Stimulated activated naive CD8-positive, alpha-beta T cell treated with anti-CD3 and anti-CD28 coated beads, Interleukin-15, amount 100 ng/mL, for 72 hours (primary cell): ENCODE results near the gene GLRX3.
"Not testable (repeated sequence)": the region's sequence is repeated elsewhere in the genome, so short reads cannot be mapped to it uniquely, and the experiment has no call there.

ENCODE experiments used
- ATAC-seq: fragments of 150-1000 bp; cut with Tn5 transposase; 2 replicates; pipeline ENCODE4 v1.10.0; 2021; ENCODE audit warnings: mild to moderate bottlenecking, moderate library complexity
- DNase-seq, 2 donors: peaks; one replicate each; pipeline ENCODE4 v3.0.0; 2021 to 2022
- H3K27ac Mint-ChIP-seq, 2 donors: one replicate each; pipeline ENCODE4 v1.8.0; 2022; ENCODE audit warnings: mild to moderate bottlenecking in 2 of 2, mixed read lengths in 2 of 2, moderate library complexity in 2 of 2
- H3K27me3 Mint-ChIP-seq: one replicate; pipeline ENCODE4 v1.8.0; 2022; ENCODE audit warnings: mixed read lengths
- H3K4me1 Mint-ChIP-seq: one replicate; pipeline ENCODE4 v1.8.0; 2022; ENCODE audit warnings: mild to moderate bottlenecking, mixed read lengths
- H3K4me3 Mint-ChIP-seq, 2 donors: one replicate each; pipeline ENCODE4 v1.8.0; 2022; ENCODE audit warnings: mild to moderate bottlenecking in 2 of 2, mixed read lengths in 2 of 2, moderate library complexity in 1 of 2
- H3K9me3 Mint-ChIP-seq, 2 donors: one replicate each; pipeline ENCODE4 v1.8.0; 2022; ENCODE audit warnings: mixed read lengths in 2 of 2

GLRX3 gene

DNA sequence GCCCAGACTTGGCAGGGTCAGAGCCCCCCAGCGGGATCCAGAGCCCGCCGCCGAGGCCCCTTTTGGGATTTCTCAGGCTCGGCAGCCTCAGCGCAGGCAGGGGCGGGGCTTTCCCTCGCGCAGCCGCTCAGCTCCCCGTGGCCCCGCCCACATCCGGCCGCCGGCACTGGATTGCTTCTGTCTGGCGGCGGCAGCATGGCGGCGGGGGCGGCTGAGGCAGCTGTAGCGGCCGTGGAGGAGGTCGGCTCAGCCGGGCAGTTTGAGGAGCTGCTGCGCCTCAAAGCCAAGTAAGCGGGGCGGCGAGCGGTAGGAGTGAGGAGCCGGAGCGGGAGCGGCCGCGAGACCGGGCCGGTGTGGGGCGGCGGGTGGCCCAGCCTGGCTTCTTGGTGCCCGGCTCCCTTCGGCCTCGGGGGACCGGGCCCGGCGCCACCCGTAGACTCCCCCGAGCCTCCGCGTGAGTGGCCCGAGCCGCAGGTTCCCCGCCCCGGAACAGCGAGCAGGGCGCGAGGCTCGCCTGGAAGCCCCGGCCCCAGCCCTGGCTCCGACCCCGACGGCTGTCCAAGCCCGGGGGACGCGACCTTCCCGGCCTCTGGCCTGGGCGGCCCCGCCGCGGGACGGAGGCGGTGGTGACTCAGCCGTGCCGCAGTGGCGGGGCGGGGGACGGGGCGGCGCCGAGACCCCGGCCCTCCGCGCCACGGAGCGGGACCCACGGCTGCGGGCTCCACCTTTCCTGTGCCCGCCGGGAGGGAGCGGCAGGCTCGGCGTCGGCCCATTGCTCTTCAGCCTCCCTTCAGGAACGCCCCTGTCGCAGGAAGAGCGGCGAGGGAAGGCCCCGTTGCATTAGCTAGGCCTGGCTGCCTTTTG lies at the start of gene GLRX3:
GLRX3 (plus strand) TSS at position 166 of the 864 bp plus-strand sequence; CDS start at position 196, 30 bp downstream.
- ATAC-seq (peak; percentile 88), DNase-seq (peak; percentile 82 to 87)
- Mint-ChIP-seq H3K27me3 (peaks cover 25% of the 10 kb centered on the region), H3K9me3 (no peaks in the 10 kb centered on the region), H3K27ac (peak within 1 kb of the TSS; percentile 91 to 97), H3K4me1 (peaks cover 52% of the 10 kb centered on the region), H3K4me3 (peak within 1 kb of the TSS; percentile 97)

DNA sequence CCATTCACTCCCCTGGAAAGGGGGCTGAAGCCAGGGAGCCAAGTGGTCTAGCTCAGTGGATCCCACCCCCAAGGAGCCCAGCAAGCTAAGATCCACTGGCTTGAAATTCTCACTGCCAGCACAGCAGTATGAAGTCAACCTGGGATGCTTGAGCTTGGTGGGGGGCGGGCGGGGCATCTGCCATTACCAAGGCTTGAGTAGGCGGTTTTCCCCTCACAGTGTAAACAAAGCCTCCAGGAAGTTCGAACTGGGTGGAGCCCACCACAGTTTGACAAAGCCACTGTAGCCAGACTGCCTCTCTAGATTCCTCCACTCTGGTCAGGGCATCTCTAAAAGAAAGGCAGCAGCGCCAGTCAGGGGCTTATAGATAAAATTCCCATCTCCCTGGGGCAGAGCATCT lies 45.6 kb upstream of the GLRX3 start:
- not testable (repeated sequence) for ATAC-seq, H3K27ac Mint-ChIP-seq, DNase-seq, H3K4me3 Mint-ChIP-seq, H3K4me1 Mint-ChIP-seq, H3K27me3 Mint-ChIP-seq
- H3K9me3 Mint-ChIP-seq = peaks cover 18 to 26% of the 10 kb centered on the region in 2 donors

DNA sequence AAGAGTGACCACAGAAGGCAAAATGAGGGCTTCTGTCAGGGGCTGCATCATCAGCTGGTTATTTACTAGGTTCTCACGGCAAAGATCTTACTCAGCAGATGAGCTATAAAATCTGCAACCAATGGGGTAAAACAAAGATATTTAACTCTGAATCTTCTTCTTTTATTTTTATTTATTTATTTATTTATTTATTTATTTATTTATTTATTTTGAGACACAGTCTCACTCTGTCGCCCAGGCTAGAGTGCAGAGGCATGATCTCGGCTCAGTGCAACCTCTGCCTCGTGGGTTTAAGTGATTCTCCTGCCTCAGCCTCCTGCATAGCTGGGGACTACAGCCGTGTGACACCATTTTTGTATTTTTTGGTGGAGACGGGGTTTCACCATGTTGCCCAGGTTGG lies 36.8 kb upstream of the GLRX3 start:
- Mint-ChIP-seq H3K27me3 (no peaks in the 10 kb centered on the region), H3K27ac (no peak overlapping the region), H3K4me3 (no peak overlapping the region), H3K4me1 (no peaks in the 10 kb centered on the region), H3K9me3 (no peaks in the 10 kb centered on the region)
- ATAC-seq (no peak), DNase-seq (no peak)

DNA sequence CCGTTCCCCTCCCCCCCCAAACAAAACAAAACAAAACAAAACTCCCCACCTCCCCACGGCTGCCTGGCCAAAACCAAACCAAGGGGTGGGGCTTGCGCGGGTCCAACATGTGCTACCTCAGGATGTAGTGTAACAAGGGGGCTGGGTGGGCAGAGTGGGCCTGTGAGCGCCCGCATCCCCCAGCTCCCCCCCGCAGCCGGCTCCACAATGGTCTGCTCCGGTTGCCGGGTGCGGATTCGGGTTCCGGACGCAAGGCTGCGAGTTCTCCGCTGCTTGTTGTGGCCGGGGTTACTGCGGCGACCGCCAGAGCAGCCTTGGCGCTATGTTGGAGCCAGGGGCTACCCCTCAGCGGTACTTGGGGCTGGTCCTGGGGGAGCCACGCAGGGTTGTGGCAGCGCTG lies 30.5 kb upstream of the GLRX3 start:
- Mint-ChIP-seq H3K27me3 (no peaks in the 10 kb centered on the region), H3K27ac (no peak overlapping the region), H3K4me1 (peaks cover 42% of the 10 kb centered on the region), H3K4me3 (no peak overlapping the region), H3K9me3 (no peaks in the 10 kb centered on the region)
- DNase-seq = no peak
- ATAC-seq = no peak

DNA sequence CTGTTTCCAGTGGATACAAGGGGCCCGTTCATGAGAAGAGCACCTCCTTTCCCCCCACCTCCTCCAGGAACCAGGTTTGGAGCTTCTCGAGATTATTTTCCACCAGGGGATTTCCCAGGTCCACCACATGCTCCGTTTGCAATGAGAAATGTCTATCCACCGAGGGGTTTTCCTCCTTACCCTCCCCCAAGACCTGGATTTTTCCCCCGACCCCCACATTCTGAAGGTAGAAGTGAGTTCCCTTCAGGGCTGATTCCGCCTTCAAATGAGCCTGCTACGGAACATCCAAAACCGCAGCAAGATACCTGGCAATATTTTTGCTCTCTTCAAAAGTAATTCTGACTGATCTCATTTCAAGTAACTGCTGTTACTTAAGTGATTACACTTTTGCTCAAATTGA lies 28.0 kb upstream of the GLRX3 start:
- not testable (repeated sequence) for H3K9me3 Mint-ChIP-seq, ATAC-seq, DNase-seq, H3K27me3 Mint-ChIP-seq
- peak overlapping the region; percentile 75 to 84 for H3K4me3 Mint-ChIP-seq
- peak overlapping the region; percentile 94 to 97 for H3K27ac Mint-ChIP-seq
- H3K4me1 Mint-ChIP-seq = peaks cover 52% of the 10 kb centered on the region

DNA sequence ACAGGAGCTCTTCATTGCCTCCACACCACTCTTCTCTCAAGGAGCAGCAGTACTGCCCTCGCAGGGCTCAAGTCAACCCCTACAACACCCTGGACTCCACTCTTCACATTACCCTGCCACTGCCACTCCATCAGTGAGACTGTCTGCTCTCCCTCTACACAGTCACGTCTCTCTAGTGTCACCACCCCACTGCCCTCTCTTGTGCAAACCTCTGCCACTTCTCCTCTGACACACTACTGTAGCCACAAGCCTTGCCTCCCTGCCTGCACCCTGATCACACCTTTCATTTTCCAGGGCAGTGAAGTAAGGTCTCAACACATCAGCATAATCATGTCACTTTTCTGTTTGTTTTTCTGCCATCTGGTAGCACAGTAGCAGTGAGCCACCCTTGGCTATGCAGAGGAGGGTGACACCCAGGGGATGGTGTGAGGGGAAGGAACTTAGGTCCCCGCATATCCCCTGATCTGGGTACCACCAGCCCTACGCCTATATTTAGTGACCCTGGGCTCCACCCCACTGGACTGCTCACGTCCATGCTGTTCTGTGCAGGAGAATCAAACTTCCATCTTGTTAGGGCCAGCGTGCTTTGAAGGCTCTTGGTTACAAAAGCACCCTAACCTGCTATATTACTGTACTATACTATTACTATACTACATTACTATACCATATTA lies 27.1 kb upstream of the GLRX3 start:
- Mint-ChIP-seq H3K4me3 (peak overlapping the region; percentile 92 to 99), H3K4me1 (peaks cover 52% of the 10 kb centered on the region), H3K27me3 (no peaks in the 10 kb centered on the region), H3K9me3 (no peaks in the 10 kb centered on the region), H3K27ac (peak overlapping the region; percentile 45 to 73)
- DNase-seq (peak in 1 of 2 donors; percentile 27), ATAC-seq (no peak)

DNA sequence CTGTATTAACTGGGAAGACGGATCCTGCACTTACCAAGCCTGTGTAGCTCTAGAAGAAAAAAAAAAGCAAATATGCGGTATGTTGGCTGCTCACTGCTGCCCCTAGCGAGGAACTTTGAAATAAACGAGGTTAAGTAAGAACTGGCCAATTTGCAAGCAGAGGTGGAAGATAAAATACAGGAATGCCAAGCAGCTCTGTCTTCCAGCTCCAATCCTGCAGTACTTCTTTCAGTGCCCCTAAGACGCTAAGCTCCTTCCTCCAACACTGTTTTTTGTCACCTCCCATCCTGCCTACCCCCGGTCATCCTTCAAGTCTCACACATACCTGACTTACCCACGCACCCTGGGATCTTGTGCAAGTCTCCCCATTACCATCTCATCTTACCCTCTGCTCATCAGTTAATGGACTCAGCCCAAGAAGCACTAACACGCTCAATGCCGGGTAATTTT lies 26.4 kb upstream of the GLRX3 start:
- Mint-ChIP-seq H3K27ac (peak overlapping the region; percentile 96 to 99), H3K27me3 (no peaks in the 10 kb centered on the region), H3K4me3 (peak overlapping the region; percentile 92 to 99), H3K9me3 (no peaks in the 10 kb centered on the region), H3K4me1 (peaks cover 52% of the 10 kb centered on the region)
- DNase-seq = peak; percentile 69 to 70
- ATAC-seq = no peak

DNA sequence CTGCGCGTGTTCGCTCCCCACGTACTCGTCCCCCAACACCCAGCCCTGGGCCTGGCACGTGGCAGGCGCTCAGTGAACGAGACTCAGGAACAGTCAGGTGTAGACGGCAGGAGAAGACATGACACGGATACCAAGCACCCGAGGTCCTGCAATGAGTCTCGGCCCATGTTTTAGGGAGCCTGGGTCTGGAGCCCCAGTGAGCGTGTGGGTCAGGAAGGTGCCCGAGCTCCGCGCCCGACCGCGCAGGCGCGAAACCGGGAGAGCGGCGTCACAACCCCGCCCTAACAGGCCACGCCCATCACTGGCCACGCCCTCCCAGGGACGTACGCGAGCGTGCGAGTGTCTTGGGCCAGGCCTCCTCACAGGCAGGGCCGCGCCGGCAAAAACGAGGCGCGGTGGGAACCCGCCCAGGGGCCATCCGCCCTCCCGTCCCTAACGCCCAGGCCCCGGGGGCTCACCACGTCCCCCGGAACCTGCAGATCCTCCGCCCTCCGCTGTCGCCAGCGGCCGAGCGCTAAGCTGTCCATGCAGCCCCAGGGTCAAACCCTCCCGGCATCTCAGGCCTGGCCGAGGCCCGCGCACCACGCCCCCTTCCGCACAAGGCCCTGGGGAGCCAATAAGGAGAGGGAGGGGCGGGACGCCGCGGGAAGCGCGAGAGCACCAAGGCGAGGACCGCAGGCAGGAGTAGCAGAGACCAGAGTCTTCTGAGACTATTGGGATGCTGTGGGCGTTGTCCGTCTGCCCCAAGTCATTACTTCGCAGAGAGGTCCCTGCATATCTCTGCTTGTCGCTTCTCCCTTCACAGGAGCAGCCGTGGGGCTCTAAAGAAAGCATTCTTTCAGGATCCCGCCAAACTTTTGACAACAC lies 25.7 kb upstream of the GLRX3 start, which contains the start of gene C10orf143:
C10orf143 (minus strand) TSS at position 585 of the 867 bp plus-strand sequence; CDS start at position 527, 58 bp downstream.
- H3K9me3 Mint-ChIP-seq = no peaks in the 10 kb centered on the region
- H3K27ac Mint-ChIP-seq = peak within 1 kb of the TSS; percentile 99
- ATAC-seq = peak; percentile 88
- H3K4me1 Mint-ChIP-seq = peaks cover 52% of the 10 kb centered on the region
- no peaks in the 10 kb centered on the region for H3K27me3 Mint-ChIP-seq
- peak within 1 kb of the TSS; percentile 92 to 99 for H3K4me3 Mint-ChIP-seq
- DNase-seq = peak; percentile 97 to 98

DNA sequence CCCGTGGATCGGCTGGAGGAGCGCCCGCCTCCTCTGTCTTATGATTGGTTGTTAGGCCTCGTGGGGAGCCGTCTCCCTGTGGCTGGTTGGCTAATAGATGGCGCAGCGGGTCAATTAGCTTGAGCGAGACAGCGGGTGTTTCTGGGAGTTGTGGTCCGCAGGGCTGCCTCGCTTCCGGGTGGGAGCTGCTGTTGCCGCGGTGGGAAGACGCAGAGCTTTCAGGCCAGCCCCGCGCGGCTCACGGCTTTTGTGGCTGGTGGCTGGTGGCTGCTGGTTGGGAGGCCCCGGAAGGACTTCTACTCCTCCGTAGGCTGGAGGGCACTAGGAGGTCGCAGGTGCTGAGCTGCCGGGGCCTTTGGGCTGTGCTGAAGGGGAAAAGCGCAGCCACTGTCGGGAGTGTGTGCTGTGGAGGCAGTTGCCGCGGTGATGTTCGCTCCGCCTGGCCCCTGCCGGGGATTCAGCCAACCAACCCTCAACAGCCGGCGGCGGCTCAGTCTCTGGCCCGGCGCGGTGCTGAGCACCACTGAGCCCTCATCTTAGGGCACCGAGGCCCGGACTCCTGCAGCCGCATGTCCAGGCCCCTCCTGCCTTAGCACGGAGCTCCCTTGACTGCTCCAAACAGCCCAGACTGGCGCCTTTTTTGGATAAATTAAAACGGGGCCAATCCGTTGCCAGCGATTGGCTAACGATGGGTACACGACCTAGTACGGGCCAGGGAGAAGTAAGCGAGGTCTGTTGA lies 24.9 kb upstream of the GLRX3 start:
- ATAC-seq = peak; percentile 89
- peak; percentile 91 to 96 for DNase-seq
- peak overlapping the region; percentile 99 for H3K27ac Mint-ChIP-seq

DNA sequence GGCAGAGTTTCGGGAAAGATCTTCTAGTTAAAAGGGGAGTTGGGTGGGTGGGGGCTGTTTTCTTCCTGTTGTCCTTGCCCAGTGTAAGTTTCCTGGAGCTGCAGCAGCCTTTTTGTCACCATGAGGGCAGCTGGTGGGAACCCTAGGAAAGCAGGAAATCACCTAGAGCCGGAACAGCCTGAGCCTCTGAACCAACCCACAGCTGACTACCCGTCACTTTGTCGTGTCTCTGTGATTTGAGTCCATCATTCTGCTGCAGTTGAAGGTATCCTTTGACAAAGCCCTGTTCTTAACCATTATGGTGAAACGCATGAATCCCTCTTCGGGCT lies 24.4 kb upstream of the GLRX3 start:
- H3K27me3 Mint-ChIP-seq = no peaks in the 10 kb centered on the region
- H3K27ac Mint-ChIP-seq = peak overlapping the region; percentile 99
- ATAC-seq (no peak), DNase-seq (no peak)
- H3K9me3 Mint-ChIP-seq = peaks cover 0 to 8% of the 10 kb centered on the region in 2 donors
- H3K4me3 Mint-ChIP-seq = peak overlapping the region; percentile 92 to 99
- H3K4me1 Mint-ChIP-seq = peaks cover 41% of the 10 kb centered on the region

More for the DNA sequence above, 24.9 kb upstream of the GLRX3 start:
- peak overlapping the region; percentile 92 to 99 for H3K4me3 Mint-ChIP-seq
- H3K9me3 Mint-ChIP-seq = peaks cover 0 to 4% of the 10 kb centered on the region in 2 donors
- no peaks in the 10 kb centered on the region for H3K27me3 Mint-ChIP-seq
- H3K4me1 Mint-ChIP-seq = peaks cover 46% of the 10 kb centered on the region

DNA sequence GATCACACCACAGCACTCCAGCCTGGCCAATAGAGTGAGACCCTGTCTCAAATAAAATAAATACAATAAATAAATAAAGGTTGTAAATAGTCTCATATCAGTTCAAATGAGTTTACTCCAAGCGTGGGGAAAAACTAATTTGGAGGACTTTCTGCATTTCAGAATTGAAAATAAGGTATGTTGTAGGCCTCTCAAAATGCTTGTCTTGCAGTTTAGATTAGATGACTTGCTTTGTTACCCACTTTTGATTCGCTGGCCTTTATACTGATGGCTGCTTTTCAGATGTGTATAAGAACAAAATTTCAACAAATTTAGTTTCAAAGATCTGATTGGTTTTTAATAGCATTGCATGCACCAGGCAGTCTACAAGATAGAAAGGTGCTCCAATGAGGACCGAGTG lies 23.4 kb upstream of the GLRX3 start:
- Mint-ChIP-seq H3K27ac (no peak overlapping the region), H3K4me1 (peaks cover 31% of the 10 kb centered on the region), H3K4me3 (peak overlapping the region in 1 of 2 donors; percentile 99), H3K9me3 (peaks cover 7 to 16% of the 10 kb centered on the region in 2 donors), H3K27me3 (no peaks in the 10 kb centered on the region)
- ATAC-seq (no peak), DNase-seq (no peak)

DNA sequence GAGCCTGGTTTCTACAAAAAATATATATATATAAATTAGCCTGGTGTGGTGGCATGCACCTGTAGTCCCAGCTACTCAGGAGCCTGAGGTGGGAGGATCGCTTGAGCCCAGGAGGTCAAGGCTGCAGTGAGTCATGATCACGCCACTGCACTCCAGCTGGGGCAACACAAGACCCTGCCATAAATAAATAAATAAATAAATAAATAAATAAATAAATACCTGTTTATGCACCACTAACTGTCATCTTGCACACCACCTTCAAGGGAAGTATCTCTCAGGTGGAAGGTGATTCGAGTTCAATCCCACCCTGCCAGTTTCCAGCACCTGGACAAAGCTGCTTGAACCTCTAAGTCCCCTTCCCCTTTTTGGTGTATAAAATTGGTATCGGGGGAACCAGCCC lies 19.2 kb upstream of the GLRX3 start:
- DNase-seq, ATAC-seq, H3K27me3 Mint-ChIP-seq, H3K4me1 Mint-ChIP-seq, H3K27ac Mint-ChIP-seq, H3K4me3 Mint-ChIP-seq: not testable (repeated sequence)
- peaks cover 11 to 18% of the 10 kb centered on the region in 2 donors for H3K9me3 Mint-ChIP-seq

DNA sequence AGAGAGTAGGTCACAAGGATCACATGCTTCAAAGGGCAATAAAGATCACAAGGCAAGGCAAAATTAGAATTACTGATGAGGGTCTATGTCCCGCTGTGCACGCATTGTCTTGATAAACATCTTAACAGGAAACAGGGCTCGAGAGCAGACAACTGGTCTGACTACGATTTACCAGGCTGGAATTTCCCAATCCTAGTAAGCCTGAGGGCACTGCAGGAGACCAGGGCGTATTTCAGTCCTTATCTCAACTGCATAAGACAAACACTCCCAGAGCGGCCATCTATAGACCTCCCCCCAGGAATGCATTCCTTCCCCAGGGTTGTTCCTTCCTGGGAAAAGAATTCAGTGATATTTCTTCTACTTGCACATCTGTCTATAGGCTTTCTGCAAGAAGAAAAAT lies 18.7 kb upstream of the GLRX3 start:
- H3K27ac Mint-ChIP-seq, DNase-seq, ATAC-seq, H3K4me3 Mint-ChIP-seq, H3K27me3 Mint-ChIP-seq, H3K4me1 Mint-ChIP-seq: not testable (repeated sequence)
- peaks cover 11 to 18% of the 10 kb centered on the region in 2 donors for H3K9me3 Mint-ChIP-seq

DNA sequence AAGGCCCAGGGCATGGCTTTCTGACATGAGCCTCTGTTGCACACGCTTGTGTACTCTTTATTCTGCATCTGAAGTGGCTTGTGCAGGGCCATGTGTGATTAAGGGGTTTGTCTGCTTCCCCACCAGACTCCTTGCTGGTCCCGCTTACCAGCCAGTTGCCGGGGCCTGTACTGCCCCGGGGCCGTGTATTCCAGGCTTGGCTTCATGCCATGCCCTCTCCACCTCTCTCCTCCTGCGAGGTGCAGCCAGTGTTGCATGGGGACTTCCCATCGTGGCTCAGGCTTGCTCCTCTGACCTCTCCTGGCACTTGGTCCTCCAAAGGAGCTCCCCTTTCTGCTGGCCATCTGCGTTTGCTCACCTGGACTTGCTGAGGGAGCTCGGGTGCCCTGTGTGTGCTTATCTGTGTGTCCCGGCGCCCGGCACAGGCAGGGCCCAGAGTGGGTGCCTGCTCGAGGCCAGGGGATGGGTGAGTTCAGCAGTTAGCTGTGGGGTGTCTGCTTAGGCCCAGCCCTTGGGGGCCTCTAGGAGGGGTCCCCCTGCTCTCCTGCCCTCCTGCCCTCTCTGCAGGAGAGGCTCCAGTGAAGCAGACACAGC lies 14.6 kb upstream of the GLRX3 start:
- DNase-seq (no peak), ATAC-seq (no peak)
- no peak overlapping the region for H3K4me3 Mint-ChIP-seq

More for the DNA sequence above, 14.6 kb upstream of the GLRX3 start:
- peaks cover 11% of the 10 kb centered on the region in 2 donors for H3K9me3 Mint-ChIP-seq
- H3K27me3 Mint-ChIP-seq = peaks cover 14% of the 10 kb centered on the region
- H3K4me1 Mint-ChIP-seq = no peaks in the 10 kb centered on the region
- no peak overlapping the region for H3K27ac Mint-ChIP-seq
